Measurements from ENCODE around the gene ACYP2. TPM values are rescaled to one million over a fixed set of nuclear protein-coding genes. Genes with fewer than 3 reads are reported as not detected.

The ACYP2 gene
- total RNA-seq, 4 donors from 2014 or later, result 1.6 to 77.4 (median 11.4) TPM

GRCh38 chr2:54106631-54107454 is 8.6 kb upstream of the ACYP2 start:
- Histone ChIP-seq H3K9me3 (no peaks in the 10 kb centered on the region), H3K4me1 (peaks cover 0 to 6% (median 2%) of the 10 kb centered on the region in 4 donors), H3K36me3 (no peaks in the 10 kb centered on the region), H3K4me3 (no peak overlapping the region), H3K27ac (no peak overlapping the region), H3K27me3 (no peaks in the 10 kb centered on the region)
- TF ChIP-seq EP300 (IDR thresholded peaks at IDR 0.05; ENCODE audit: low read depth), result no peak
- no peak for TF ChIP-seq POLR2A (IDR thresholded peaks at IDR 0.05)
- no peak for TF ChIP-seq POLR2AphosphoS5 (IDR thresholded peaks at IDR 0.05)
- peak; percentile 44 to 62 (median 52) for TF ChIP-seq CTCF (IDR thresholded peaks at IDR 0.05)
- in situ Hi-C loops (cut with MboI; ENCODE audit: low pct_ligation_motif_present in 1 of 4, low pct_unique_long_range_greater_than_20kb in 1 of 4, low sequenced_read_pairs in 3 of 4), result loop anchor here in 3 of 4 donors (25.0 kb wide), 3 partner anchors 405 to 1105 kb away; partner anchors contain the start of gene EML6 (in 2 of the 3)
- intact Hi-C loops (cut with DNase I; ENCODE audit: low total_unique reads), result no loop called here
- peak; percentile 36 for DNase-seq
- 52 to 66% methylated on average over 5 to 12 of the region's 12 CpGs for WGBS, 2 donors (ENCODE audit: low coverage in 1 of 2)

GRCh38 chr2:54107455-54107764 is 8.0 kb upstream of the ACYP2 start:
- H3K27ac ChIP-seq, result no peak overlapping the region
- intact Hi-C loops (cut with DNase I; ENCODE audit: low total_unique reads), result no loop called here
- no peaks in the 10 kb centered on the region for H3K27me3 ChIP-seq
- H3K9me3 ChIP-seq, result no peaks in the 10 kb centered on the region
- no peak overlapping the region for H3K4me3 ChIP-seq
- TF ChIP-seq POLR2A (IDR thresholded peaks at IDR 0.05) (no peak), POLR2AphosphoS5 (IDR thresholded peaks at IDR 0.05) (no peak), EP300 (IDR thresholded peaks at IDR 0.05; ENCODE audit: low read depth) (no peak), CTCF (IDR thresholded peaks at IDR 0.05) (no peak)
- H3K4me1 ChIP-seq, result peaks cover 0 to 6% (median 2%) of the 10 kb centered on the region in 4 donors
- no peak for DNase-seq
- H3K36me3 ChIP-seq, result no peaks in the 10 kb centered on the region
- in situ Hi-C loops (cut with MboI; ENCODE audit: low pct_ligation_motif_present in 1 of 4, low pct_unique_long_range_greater_than_20kb in 1 of 4, low sequenced_read_pairs in 3 of 4), result loop anchor here in 3 of 4 donors (25.0 kb wide), 3 partner anchors 405 to 1105 kb away; partner anchors contain the start of gene EML6 (in 2 of the 3)
- 72 to 88% methylated on average over 2 of the region's 2 CpGs for WGBS, 2 donors (ENCODE audit: low coverage in 1 of 2)

GRCh38 chr2:54107903-54108615 is 7.4 kb upstream of the ACYP2 start:
- no peak overlapping the region for H3K27ac ChIP-seq
- intact Hi-C loops (cut with DNase I; ENCODE audit: low total_unique reads), result no loop called here
- in situ Hi-C loops (cut with MboI; ENCODE audit: low pct_ligation_motif_present in 1 of 4, low pct_unique_long_range_greater_than_20kb in 1 of 4, low sequenced_read_pairs in 3 of 4), result loop anchor here in 3 of 4 donors (25.0 kb wide), 3 partner anchors 404 to 1104 kb away; partner anchors contain the start of gene EML6 (in 2 of the 3)

More at GRCh38 chr2:54107903-54108615, 7.4 kb upstream of the ACYP2 start:
- Histone ChIP-seq H3K4me1 (peaks cover 0 to 6% (median 2%) of the 10 kb centered on the region in 4 donors), H3K4me3 (no peak overlapping the region), H3K9me3 (no peaks in the 10 kb centered on the region), H3K36me3 (no peaks in the 10 kb centered on the region), H3K27me3 (no peaks in the 10 kb centered on the region)
- 90 to 96% methylated on average over 4 to 10 of the region's 10 CpGs for WGBS, 2 donors (ENCODE audit: low coverage in 1 of 2)
- DNase-seq, result no peak
- TF ChIP-seq POLR2A (IDR thresholded peaks at IDR 0.05) (no peak), CTCF (IDR thresholded peaks at IDR 0.05) (no peak), POLR2AphosphoS5 (IDR thresholded peaks at IDR 0.05) (no peak), EP300 (IDR thresholded peaks at IDR 0.05; ENCODE audit: low read depth) (no peak)

Measured in transverse colon (tissue), 4 donors.